Measurements from ENCODE around the gene ELP4. TPM values are rescaled to one million over a fixed set of nuclear protein-coding genes. Genes with fewer than 3 reads are reported as not detected.

Gene ELP4
- total RNA-seq, 1 experiment from 2014 or later = 15.2 TPM

- H3K9ac ChIP-seq (ENCODE audit: extremely low read depth, insufficient read length, low read length) = no peak overlapping the region
- no peak overlapping the region for H3K27ac ChIP-seq (ENCODE audit: insufficient read length, low read depth, low read length)
- H3K79me1 ChIP-seq (ENCODE audit: insufficient read depth, low read depth, low read length, poor library complexity, severe bottlenecking) = no peaks in the 10 kb centered on the region
- Mint-ChIP-seq H3K4me1 (peaks cover 48 to 71% of the 10 kb centered on the region in 2 experiments), H3K4me3 (peak overlapping the region in 1 of 2 experiments; percentile 67; a peak in 2 of 5 replicates), H3K36me3 (ENCODE audit: insufficient read depth in 1 of 3, low read depth in 3 of 3) (no peaks in the 10 kb centered on the region; a peak in 1 of 7 replicates), H3K27ac (no peak overlapping the region), H3K9me3 (peaks cover 0 to 5% of the 10 kb centered on the region in 2 experiments; a peak in 2 of 5 replicates), H3K27me3 (ENCODE audit: low read depth) (peaks cover 100% of the 10 kb centered on the region)
- H3K79me2 ChIP-seq (ENCODE audit: insufficient read depth, low read length) = no peaks in the 10 kb centered on the region
- peaks cover 28% of the 10 kb centered on the region for H3K23me2 ChIP-seq (ENCODE audit: insufficient read length, low read depth, low read length, poor library complexity, severe bottlenecking)
- no peak overlapping the region for H2BK5ac ChIP-seq (ENCODE audit: insufficient read length, low read length)
- no peak overlapping the region for H4K91ac ChIP-seq (ENCODE audit: insufficient read length, low read depth, low read length)
- H2BK15ac ChIP-seq (ENCODE audit: low read depth, low read length) = no peak overlapping the region
- no peak overlapping the region for H3K4me2 ChIP-seq (ENCODE audit: insufficient read depth, insufficient read length, low read length)
- H2AFZ ChIP-seq (ENCODE audit: low read length) = no peak overlapping the region
- H3K14ac ChIP-seq (ENCODE audit: insufficient read depth, low read length) = no peak overlapping the region
- no peak overlapping the region for H4K8ac ChIP-seq (replicated peaks; ENCODE audit: insufficient read length, low read depth, low read length)
- H2AK5ac ChIP-seq (ENCODE audit: insufficient read length, low read length) = no peak overlapping the region
- DNase-seq = no peak
- no peak overlapping the region for H2BK120ac ChIP-seq (ENCODE audit: low read depth, low read length, poor library complexity, severe bottlenecking)
- H3T11ph ChIP-seq (ENCODE audit: low read length) = no peak overlapping the region
- no peak overlapping the region for H3K4ac ChIP-seq (ENCODE audit: low read depth, low read length)
- H4K20me1 ChIP-seq (ENCODE audit: control insufficient read depth, insufficient read depth, insufficient read length) = peaks cover 3% of the 10 kb centered on the region
- no peak overlapping the region for H3K56ac ChIP-seq (ENCODE audit: insufficient read length, low read depth, low read length)
- no peak overlapping the region for H3K23ac ChIP-seq (ENCODE audit: insufficient read length, low read depth, low read length)
- WGBS (ENCODE audit: extremely low coverage, insufficient read length, low lambda C conversion rate) = no CpG with 5 or more reads among the region's 5 CpGs
- no peak overlapping the region for H2BK20ac ChIP-seq (ENCODE audit: low read depth, low read length, poor library complexity, severe bottlenecking)
- H4K5ac ChIP-seq (ENCODE audit: insufficient read length, low read depth, low read length) = no peak overlapping the region
- H2BK12ac ChIP-seq (ENCODE audit: insufficient read length, low read depth, low read length) = no peak overlapping the region
- H3K18ac ChIP-seq (ENCODE audit: insufficient read length, low read depth, low read length) = no peak overlapping the region
- no peak for TF ChIP-seq CTCF (conservative IDR thresholded peaks at IDR 0.05)
- H3K4me1 ChIP-seq (ENCODE audit: insufficient read depth, low read length) = no peaks in the 10 kb centered on the region; the same call in 1 of the 2 replicates
- H3K27me3 ChIP-seq (ENCODE audit: insufficient read depth, low read length) = peaks cover 83% of the 10 kb centered on the region
- H3K9me3 ChIP-seq (ENCODE audit: control insufficient read depth, low read depth, low read length) = no peaks in the 10 kb centered on the region
Observed at GRCh38 chr11:31821235-31821764, 311.7 kb downstream of the ELP4 start.

Data from H9 (cell line).